HG03064 (cell line): ENCODE measurements around the gene NR2C2.

ENCODE experiments used
- ATAC-seq: cut with Tn5 transposase; IDR thresholded peaks from one replicate; pipeline ENCODE4 v1.9.1; 2021; ENCODE audit warnings: low read depth; ENCODE audit not compliant: unreplicated experiment

The NR2C2 gene

DNA sequence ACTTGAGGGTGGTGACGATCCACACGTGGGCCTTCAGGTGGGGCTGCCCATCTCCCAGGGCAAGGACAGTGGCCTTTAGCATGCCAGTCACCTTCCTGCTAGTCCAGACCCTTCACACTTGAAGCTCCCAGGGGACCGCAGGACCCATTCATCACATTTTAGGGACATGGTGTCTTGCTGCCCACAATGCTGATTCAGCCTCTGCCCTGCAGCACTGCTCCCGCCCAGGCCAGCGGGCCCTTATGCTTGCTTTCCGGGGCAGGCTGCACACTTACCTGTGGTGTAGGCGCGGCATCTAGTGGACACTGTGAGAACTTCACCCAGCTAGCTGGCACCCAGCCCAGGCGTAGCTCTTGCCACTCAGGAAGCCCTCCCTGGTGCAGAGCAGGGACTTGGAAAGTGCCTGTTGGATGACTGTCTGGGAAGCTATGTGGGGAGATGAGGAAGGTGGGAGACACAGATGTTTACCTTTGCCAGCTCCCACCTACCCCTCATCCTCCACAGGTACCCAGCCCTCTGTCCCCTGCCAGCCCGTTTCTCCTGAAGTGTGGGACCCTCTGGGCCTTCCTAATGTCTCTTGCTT, 26.3 kb upstream of the NR2C2 start:
- ATAC-seq = no peak

DNA sequence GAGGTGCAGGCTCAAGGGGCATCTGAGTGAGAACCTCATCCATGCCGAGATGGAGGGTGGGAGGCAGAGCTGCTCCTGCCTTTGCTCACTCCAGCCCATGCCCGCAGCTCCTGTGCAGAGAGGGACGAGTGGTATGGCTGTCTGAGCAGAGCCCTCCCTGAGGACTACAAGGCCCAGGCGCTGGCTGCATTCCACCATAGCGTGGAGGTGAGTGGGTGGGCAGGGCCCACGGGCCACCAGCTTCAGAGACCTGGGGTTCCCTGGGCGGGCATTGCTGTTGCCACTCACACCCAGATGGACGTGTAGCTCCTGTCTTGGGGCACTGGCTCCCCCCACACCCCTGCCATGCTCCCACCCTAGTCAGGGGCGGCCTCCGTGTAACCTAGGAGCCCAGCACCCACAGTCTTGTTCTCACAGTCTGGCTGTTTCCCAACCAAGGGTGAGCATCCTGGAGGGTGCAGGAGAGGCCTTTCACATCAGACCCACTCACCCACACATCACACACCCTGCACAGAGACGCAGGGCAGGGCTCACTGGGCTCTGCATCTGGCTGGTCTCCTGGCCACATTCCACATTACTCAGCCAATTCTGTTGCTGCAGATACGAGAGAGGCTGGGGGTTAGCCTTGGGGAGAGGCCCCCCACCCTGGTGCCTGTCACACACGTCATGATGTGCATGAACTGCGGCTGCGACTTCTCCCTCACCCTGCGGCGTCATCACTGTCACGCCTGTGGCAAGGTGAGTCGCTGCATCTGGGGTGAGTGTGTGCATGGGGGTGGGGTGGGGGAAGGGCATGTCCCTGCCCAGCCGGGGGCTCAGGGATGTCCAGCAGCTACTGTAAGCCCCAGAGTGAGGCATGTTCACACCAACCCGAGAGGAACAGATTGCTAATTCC, 25.3 kb upstream of the NR2C2 start:
- ATAC-seq = no peak

DNA sequence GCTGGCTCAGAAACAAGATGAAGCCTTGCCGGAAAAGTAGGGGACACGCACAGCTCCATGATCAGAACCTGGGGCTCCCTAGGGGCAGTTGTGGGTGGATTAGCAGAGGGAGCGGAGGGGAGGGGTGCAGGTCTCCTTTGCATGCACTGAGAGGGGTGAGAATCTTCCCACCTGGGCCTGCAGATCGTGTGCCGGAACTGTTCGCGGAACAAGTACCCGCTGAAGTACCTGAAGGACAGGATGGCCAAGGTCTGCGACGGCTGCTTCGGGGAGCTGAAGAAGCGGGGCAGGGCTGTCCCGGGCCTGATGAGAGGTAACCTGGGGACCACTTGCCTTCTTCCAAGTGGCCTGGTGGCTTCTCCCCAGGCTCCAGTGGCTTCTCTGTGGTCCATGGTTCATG, 24.5 kb upstream of the NR2C2 start:
- ATAC-seq = no peak

DNA sequence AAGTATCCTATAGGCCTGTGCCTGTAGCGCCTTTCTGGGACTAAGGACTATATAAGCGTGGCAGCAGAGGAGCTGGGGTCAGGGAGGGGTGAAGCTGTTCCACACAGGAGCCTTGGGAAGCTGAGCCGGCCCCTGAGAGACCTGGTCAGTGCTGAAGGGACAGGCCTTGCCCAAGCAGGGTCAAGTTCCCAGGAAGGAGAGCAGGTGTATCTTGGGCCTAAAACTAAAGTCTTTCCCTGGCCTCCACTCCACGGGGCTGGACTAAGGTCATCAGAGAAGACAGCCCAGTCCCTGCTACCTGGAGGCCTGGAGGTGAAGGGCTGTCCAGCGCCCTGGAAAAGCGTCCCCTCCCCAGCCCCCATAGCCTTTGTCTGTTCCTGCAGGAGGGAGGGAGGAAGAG, 23.9 kb upstream of the NR2C2 start:
- ATAC-seq = no peak

DNA sequence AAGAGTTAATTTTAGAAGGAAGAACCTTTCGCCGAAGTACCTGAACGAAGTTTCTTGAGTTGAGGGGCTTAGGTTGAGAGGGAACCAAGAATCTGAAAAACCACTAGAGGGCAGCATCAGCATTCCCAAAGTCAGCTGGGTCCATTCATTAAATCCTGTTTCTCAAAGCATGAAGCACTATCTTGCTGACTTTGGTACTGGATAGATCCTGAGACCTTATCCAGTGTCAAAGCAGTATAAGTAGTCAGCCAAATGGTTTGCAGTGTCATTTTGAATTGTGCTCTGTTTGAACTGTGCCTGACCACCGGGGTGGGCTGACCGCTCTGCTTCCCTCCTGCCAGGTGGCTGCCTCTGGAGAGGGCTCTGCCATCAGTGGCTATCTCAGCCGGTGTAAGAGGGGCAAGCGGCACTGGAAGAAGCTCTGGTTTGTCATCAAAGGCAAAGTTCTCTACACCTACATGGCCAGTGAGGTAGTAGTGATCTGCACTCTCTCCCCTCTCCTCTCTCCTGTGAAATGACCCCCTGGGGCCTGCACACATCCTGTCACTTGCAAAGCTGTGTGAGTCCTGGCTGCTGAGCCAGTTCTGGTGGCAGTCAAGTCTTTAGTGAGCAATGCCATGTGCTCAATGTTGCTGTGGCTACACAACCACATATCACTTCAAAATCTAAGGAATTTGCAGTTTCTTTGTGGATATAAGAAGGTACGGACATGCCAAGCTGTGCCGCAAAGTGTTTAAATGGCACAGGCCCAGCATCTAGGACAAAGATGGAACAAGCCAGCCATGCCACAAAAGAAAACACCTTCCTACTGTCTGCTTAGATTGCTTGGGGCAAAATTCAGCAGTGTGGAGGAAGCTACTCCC, 21.4 kb upstream of the NR2C2 start:
- ATAC-seq = no peak

DNA sequence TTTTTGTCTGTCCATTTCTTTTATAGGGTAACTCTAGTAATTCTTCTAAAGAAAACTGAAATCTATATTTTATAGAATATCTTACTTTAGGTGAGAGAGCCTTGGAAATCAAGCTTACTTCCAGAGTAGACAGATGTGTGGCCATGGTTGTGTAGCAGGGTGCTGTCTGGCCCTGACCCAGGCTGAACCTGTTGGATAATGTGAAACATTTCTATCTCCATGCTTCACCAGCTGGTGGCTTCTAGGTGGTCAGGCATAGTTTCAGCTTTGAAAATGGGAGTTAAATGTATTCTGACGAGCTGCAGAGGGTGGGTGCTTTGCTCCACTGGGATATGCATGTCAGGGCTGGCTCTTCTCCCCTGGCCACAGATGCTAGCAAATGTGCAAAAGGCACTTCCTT, 20.8 kb upstream of the NR2C2 start:
- no peak for ATAC-seq

DNA sequence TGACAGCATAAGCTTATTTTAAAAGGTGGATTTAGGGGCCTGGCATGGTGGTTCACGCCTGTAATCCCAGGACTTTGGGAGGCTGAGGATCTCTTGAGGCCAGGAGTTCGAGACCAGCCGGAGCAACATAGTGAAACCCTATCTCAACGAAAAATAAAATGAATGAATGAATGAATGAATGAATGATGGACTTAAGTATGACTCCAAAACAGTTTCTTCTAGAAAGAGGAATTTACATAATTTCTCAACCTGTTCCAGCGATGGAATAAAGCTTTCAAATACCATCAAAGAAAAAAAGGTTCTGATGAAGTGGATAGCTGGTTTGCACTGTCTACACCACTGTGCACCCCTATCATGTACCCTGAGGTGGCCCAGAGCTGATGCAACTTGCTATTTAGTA, 20.1 kb upstream of the NR2C2 start:
- ATAC-seq = no peak

DNA sequence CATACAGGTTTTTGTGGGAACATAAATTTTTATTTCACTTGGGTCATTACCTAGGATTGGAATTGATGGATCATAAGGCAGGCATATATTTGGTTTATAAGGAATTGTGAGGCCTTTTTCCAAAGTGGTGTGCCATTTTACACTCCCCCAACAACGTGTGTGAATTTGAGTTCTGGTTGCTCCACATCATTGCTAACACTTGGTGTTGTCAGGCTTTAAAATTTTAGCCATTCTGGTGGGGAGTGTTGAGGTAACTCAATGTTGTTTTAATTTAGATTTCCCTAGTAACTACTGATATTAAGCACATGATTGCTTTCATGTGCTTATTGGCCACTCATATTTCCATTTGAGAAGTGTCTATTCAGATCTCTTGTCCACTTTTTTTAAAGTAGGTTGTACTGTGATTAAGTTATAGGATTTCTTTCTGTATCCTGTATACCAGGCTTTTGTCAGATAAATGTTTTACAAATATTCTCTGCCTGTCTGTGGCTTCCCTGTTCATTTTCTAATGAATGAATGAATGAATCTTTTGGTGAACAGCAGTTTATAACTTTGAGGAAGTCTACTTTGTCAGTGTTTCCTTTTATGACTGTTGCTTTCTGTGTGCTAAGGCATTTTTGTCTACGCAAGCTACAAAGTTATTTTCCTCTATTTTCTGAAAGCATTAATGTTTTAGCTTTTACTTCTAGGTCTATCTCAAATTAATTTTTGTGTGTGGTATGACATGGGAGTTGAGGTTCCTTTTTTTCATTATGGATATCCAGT, 17.9 kb upstream of the NR2C2 start:
- no peak for ATAC-seq

DNA sequence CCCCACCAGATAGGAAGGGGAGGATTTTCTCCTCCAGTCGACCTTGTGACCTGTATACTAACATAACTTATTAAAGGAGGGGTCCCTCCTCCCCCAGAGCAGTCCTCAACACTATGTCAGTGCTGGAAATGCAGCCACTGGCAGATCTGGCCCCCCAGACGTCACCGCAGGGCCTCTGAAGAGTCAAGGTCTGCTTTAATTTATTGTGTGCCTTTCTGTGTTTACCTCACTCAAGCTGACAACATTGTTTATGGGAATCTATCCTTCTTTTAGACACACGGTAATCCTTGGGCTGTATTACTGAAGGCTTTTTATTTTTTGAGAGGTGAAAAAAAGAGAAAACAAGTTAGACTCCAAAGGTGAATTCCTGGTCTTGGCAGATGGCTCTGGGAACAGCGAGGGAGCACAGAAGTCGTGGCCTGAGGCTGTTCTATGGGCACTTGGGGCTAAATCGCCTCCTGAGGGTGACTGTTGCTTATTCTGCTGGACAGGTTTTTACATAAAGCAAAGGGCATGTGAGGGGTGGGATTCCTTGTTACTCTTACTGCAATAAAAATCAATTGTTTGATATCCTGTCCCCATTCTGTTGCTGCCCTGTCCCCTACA, 13.5 kb upstream of the NR2C2 start:
- ATAC-seq = no peak

DNA sequence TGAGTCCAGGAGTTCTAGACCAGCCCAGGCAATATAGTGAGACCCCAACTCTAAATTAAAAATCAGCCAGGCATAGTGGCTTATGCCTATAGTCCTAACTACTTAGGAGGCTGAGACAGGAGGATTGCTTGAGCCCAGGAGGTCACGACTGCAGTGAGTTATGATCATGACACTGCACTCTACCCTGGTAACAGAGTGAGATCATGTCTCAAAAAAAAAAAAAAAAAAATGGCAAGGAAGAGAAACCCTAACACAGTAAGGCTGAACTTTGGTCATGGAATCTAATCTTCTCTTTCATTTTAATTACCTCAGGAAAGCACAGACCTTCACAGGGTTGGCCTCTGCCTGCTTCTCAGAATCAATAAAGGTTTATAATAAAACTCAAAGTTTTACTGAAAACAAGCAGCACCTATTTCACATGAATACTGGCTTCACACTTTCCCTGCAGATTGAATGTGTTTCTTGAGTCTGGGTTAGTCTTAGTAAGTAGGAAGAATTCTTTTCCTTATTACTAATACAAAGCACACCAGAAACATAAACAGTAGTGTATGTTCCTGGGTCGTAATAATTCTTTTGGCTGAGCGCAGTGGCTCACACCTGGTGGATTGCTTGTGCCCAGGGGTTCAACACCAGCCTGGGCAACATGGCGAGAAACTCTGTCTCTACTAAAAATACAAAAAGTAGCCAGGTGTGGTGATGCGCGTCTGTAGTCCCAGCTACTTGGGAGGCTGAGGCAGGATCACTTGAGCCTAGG, 11.6 kb upstream of the NR2C2 start:
- ATAC-seq = no peak

DNA sequence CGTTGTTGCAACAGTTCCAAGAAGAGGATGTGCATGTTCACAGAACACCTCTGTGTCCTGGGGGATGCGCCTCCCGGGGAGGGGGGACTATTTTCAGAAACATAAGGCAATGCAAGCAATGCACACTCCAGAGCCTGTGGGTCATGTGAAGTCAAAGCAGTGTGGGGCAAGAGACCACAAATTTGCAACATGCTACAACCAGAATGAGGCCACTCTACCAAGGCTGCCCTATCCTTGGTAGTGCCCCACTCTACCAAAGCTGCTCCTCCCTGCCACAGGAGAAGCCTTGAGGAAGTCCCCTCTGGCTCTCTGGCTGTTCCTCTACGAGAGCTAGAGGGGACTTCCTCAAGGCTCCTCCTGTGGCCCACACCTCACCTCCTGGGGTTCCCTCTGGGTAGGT, 8.4 kb upstream of the NR2C2 start:
- ATAC-seq = no peak

DNA sequence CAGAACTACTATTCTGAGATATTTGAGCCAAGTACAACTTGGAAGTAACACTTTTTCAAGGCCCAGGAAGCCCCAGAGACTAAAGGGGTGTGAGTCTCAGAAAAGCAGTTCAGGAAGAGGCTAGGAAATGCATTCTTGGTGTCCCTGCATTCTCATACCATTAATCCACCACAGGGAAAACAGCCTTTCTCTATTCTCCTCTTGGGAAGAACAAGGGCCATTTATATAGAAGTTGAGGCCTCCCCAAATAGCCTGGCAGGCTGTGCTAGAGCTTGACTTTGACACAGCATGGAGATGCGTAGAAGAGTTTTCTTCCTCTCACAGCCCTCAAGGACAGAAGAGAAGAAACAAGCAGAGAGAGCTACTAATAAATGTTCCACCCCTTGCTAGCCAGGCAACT, 5.5 kb upstream of the NR2C2 start:
- no peak for ATAC-seq

DNA sequence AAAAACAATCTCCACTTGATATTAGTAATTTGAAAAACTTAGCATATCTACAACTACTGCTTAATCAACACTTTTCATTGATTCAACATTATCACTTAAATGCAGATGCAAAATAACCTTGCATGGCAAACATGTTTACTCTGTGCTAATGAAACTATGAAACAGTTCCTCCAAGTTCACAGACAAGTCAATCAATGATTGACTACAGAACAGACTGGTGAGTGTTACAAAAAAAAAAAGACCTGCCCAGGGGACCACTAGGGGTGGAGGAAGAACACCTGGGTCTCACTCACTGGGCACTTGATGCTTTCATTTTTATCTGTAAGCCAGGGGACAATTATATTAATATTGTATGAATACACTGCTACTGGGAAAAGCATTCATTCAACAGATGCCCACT, 4.3 kb upstream of the NR2C2 start:
- no peak for ATAC-seq

DNA sequence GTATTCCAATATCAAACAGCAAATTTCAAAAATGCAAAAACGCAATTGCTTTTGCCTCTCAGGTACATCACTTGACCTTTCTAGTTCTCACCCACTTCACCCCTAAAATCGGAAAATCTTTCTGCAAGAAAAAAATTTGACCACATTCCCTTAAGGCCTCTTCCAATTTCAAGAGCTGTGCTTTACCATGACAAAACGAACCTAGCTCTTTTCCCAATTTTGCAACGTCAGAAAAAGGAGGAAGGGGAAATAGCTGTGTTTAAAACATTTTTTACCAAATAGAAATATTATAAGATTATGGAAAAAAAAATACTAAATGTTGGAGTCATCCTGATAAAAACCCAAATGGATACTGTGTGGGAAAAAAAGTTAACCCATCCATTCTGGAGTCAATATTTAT, 1.1 kb upstream of the NR2C2 start:
- no peak for ATAC-seq

DNA sequence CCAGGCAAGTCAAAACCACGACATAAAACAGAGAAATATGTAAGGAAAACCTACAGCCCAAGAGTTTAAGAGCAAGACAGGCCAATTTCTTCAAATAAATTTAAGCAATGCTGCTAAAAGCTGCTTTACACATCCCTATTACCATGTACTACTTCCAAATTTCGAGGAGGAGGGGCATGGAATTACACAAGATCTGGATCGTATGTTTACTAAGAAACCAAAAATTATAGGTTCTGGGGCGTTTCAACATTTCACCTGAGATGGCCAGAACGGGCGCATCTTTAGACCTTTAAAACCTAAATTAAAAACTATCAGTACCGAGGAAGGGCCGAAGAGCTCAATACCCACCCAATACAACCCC, 664 bp upstream of the NR2C2 start:
- ATAC-seq = no peak

DNA sequence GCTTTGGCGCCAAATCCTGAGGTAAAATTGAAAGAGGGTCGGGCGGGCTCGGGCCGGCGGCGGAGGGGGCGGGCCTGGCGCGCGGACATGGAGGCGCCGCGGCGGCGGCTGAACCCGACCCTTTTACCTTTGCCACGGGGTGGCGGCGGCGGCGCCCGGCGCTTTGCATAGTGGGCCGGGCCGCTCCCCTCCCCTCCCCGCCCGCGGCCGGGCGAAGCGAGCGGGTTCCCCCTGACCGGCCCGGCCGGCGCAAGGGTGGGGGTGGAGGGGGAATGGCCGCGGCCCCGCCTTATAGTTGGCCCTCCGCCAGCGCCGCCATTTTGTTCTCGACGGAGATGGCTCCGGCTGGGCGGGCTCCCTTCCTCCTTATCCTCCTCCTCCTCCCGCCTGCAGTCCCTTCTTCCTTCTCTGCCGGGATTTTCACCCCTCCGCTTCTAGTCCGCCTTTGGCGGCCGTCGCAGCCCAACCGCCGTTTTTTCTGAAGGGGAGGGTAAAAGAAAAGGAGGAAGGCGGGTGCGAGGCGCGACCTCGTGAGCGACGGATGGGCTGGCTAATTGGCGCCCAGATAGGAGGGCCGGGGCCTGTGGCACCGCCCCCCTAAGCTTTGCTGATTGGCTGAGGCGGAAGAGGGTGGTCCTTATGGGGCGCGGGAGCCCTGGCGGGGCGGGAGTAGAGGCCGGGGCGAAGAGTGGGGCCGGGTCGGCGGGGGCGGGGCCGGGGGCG, 664 bp downstream of the NR2C2 start:
- ATAC-seq = peak; percentile 72

DNA sequence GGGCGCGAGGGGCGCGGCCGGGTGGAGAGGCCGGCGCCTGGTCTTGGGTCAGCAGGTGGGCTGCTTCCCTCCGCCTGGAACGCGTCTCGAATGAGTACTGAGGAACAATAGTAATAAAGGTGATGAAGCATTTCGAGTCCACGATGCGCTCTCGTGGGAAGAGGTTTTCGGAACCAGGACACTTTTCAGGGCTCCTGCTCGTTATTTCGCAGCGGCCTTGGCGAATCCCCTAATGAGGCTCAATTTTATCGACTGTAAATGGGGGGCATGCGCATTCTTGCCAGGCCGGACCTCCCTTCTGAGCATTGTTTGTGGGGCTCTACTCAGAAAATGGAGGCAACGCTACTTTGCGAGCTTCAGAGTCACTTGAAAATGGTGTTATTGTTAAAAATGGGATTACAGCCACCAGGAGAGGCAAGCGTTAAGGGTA, 1.2 kb downstream of the NR2C2 start:
- no peak for ATAC-seq

DNA sequence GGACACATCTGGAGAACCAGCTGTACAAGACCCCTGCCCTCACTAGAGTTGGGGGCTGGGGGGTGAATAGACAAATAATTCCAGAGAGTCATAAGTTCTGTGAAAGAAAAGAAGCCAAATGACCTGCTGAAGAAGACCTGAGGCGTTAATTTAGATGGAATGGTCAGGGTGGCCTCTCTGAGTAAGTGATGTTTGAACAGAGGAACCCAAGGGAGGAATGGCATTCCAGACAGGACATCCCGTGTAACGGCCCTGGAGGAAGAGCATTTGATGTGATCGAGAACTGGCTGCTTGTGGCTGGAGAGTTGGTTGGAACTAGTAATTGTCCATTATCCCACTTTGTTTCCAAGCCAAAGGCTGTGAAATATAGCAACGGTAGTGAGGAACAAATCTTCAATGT, 1.7 kb downstream of the NR2C2 start:
- no peak for ATAC-seq

DNA sequence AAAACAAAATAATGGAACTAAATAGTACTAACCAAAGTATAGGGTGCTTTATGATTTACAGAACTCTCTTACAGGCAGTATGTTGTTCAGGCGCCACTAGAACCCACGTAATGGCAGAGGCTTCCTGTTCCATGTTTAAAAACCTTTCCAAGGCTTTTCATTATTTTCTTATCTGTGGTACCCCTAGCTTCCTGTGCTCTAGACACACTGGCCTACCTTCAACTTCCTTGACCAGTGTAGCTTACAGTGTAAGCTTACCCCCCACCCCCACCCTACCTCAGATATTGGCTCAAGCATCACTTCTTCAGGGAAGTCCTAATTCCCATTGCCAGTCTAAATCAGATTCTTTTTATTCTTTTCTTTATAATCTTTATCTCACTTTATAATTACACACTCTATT, 2.9 kb downstream of the NR2C2 start:
- no peak for ATAC-seq
